NCI-H69 (cell line): Measurements from ENCODE around the gene GZMM.

Source experiments
- DNase-seq: peaks from one replicate; lab custom pipeline; 2025; lab: John Stamatoyannopoulos, UW

The GZMM gene

DNA sequence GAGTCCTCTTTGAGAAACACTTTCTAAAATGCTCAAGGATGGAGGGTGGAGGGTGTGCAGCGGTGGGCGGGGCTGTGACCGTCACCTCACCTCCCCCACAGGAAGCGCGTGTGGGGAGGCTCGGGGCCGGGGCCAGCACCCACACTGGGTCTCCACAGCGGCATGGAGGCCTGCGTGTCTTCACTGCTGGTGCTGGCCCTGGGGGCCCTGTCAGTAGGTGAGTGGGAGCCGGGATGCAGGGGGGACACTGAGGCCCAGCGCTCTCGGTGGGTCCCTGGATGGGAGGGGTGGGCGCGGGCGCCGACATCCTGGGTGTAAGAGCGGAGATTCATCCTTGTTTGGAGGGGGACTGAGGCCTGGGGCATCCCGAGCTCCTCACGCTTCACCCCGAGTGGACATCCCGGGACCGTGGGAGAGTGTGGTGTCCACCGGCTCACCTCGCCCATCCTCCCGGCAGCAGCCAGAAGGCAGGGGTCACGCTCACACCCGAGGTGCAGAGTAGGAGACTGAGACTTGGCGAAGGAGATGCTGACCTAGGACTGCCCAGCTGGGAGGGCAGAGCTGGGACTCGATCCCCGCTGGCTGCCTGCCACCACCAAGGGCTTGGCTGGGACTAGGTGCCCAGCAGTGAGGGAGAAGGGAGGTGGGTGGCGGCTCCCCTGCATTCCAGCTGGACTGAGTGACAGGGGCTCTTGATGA lies at the start of gene GZMM:
Gene GZMM (plus strand): TSS at position 144 of the 699 bp plus-strand sequence. CDS start 19 bp downstream, at position 163.
- DNase-seq = no peak

DNA sequence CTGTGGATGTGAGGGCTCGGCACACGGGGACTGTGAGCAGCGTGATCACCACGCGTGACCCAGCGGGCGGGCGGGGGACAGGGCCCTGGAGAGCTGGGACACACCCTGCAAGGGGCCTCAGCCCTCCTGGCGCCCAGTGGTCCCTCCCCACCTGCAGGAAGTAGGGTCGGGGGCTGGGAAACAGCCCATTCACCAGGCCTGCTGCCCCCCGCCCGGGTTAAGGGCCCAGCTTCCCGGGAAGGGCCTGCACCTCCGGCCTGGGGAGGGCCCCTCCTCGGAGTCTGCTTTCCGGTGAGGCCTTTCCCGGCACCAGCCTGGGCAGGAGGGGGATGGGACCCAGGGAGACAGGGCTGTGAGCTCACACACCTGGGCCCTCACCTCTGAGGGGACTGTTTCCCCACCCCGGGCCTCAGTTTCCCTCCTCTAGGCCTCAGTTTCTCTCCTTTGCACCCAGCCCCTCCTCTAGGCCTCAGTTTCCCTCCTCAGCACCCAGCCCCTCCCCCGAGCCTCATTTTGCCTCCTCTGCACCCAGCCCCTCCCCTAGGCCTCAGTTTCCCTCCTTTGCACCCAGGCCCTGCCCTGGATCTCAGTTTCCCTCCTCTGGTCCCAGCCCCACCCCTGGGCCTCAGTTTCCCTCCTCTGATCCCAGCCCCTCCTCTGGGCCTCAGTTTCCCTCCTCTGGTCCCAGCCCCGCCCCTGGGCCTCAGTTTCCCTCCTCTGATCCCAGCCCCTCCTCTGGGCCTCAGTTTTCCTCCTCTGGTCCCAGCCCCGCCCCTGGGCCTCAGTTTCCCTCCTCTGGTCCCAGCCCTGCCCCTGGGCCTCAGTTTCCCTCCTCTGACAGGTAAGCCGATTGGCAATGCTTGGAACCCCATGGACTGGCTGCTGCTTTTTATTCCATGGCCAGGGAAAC lies 49.4 kb upstream of the GZMM start:
- no peak for DNase-seq

DNA sequence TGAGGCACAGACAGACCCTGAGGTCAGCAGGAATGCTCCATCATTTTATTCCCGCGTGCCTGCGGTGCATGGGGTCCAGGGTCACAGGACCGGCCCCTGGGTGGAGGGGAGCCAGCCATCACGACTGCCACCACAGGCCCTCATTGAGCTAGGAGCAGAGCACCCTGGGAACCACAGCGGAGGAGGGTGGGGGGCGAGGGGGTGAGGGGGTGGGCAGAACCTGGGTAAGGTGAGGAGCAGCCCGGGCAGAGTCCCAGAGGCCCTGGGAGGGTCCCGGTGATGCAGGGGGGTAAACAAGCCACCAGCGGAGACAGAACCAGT lies 48.8 kb upstream of the GZMM start:
- DNase-seq = no peak

DNA sequence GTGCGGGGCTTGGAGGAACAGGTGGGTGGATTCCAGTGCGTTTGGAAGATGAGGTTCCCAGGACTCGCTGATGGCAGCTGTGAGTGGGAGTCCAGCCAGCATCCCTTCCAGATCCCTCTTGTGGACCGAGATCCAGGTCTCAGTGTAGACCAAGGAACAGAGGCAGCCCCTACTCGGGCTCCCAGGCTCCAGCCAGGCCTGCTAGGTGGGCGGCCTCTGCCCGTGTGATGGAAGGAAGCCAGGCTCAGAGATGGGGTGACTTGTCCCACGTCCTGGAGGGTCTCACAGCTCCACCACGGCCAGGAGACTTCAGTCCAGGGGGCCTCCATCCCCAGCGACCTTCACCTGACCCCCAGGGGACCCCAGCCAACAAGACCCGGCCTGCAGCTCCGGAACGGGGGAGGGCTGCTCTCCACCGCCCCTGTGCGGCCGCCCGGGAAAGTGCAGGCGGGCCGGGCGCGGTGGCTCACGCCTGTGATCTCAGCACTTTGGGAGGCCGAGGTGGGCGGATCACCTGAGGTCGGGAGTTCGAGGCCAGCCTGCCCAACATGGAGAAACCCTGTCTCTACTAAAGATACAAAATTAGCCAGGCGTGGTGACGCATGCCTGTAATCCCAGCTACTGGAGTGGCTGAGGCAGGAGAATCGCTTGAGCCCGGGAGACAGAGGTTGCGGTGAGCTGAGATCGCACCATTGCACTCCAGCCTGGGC lies 48.3 kb upstream of the GZMM start:
- DNase-seq = peak; percentile 66

DNA sequence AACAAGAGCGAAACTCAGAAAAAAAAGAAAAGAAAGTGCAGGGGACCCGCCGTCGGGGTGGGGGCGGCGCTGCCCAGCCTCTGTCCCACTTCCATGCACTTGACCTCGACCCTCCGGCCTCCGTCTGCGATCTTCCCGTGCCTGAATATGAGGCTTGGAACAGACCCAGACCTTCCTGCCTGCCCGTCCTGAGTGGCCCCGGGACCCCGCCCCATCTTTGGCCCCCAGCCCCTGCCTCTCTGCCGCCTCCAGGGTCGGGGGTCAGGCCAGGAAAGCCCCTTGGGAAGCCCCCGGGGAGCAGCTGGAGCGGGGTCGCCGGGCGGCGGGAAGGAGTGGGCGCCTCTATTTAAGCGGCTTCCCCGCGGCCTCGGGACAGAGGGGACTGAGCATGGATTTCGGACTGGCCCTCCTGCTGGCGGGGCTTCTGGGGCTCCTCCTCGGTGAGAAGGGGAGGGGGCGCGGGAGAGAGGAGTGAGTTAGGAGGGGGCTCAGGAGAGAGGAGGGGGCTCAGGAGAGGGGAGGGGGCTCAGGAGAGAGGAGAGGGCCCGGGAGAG lies 47.7 kb upstream of the GZMM start, which contains the start of gene MADCAM1:
Gene MADCAM1 (plus strand): TSS at position 375 of the 554 bp plus-strand sequence. CDS start 14 bp downstream, at position 389.
- no peak for DNase-seq

DNA sequence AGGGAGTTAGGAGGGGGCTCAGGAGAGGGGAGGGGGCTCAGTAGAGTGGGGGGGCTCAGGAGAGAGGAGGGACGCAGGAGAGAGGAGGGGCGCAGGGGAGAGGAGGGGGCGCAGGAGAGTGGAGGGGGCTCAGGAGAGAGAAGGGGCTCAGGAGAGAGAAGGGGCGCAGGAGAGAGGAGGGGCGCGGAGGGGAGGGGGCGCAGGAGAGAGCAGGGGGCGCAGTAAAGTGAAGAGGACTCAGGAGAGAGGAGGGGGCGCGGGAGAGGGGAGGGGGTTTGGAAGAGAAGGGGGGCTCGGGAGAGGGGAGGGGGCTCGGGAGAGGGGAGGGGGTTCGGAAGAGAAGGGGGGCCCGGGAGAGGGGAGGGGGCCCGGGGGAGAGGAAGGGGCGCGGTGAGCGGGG lies 46.9 kb upstream of the GZMM start:
- DNase-seq = no peak

DNA sequence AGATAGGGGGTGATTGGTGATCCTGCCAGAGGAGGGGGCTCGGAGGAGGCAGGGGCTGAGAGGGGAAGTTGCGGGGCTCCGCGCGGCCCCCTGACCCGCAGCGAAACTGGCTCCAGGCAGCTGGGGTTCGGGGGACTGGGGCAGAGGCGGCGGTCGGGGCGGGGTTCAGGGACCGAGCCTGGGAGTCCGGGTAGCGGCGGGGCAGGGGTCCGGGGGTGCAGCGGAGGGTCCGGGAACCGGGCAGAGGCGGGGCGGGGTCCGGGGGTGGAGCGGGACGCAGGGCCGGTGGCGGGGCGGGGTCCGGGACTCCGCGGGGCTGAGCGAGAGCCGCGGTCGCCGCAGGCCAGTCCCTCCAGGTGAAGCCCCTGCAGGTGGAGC lies 46.4 kb upstream of the GZMM start:
- no peak for DNase-seq

DNA sequence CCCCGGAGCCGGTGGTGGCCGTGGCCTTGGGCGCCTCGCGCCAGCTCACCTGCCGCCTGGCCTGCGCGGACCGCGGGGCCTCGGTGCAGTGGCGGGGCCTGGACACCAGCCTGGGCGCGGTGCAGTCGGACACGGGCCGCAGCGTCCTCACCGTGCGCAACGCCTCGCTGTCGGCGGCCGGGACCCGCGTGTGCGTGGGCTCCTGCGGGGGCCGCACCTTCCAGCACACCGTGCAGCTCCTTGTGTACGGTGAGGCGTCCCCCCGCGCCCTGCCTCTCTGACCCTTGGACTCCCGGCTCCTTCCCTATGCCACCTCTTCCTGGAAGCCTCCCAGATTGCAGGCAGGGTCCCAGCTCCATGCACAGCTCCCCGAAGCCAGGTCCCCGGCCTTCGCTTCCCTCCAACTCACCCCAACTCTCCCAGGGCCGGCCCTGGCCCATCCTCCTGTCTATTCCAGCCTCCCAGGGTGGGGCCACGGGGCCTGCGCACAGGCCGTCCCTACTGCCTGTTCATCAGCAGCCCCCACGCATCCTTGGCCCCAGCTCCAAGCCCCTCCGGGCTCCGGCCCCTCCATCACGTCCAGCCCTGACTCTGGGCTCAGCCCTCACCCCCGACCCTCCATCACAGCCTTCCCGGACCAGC lies 45.9 kb upstream of the GZMM start:
- no peak for DNase-seq

DNA sequence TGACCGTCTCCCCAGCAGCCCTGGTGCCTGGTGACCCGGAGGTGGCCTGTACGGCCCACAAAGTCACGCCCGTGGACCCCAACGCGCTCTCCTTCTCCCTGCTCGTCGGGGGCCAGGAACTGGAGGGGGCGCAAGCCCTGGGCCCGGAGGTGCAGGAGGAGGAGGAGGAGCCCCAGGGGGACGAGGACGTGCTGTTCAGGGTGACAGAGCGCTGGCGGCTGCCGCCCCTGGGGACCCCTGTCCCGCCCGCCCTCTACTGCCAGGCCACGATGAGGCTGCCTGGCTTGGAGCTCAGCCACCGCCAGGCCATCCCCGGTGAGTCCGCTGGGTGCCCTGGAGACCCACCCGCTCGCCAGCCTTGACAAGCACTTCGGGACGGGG lies 45.4 kb upstream of the GZMM start:
- no peak for DNase-seq

DNA sequence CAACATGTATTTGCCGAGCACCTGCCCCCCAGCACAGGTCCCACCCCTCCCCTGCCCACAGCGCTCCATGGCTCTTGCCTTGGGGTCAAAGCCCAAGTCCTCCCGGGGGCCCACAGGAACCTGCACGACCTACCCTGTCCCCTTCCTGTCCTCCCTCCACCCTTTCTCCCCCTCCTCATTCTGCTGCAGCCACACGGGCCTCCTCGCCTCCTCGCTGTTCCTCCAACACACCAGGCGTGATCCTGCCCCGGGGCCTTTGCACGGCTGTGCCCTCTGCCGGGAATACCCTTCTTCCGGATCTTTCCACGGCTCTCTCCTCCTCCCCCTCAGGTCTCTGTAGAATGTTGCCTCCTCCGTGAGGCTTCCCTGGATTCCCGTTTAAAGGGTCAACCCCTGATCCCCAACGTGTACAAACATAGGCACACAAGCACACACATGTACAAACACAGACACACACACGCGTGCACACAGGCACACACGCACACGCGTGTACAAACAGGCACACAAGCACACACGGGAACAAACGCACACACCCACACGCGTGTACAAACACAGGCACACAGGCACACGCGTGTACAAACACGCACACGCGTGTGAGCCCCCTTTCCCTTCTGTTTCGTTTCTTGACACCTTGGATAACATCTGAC lies 44.8 kb upstream of the GZMM start:
- DNase-seq = no peak

DNA sequence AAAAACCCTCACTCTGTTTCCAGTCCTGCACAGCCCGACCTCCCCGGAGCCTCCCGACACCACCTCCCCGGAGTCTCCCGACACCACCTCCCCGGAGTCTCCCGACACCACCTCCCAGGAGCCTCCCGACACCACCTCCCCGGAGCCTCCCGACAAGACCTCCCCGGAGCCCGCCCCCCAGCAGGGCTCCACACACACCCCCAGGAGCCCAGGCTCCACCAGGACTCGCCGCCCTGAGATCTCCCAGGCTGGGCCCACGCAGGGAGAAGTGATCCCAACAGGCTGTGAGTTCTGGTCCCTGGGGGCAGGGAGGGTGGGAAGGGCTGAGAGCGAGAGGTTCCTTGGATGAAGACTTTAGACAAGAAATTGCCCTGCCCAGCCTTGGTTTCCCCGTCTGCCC lies 42.2 kb upstream of the GZMM start:
- no peak for DNase-seq

DNA sequence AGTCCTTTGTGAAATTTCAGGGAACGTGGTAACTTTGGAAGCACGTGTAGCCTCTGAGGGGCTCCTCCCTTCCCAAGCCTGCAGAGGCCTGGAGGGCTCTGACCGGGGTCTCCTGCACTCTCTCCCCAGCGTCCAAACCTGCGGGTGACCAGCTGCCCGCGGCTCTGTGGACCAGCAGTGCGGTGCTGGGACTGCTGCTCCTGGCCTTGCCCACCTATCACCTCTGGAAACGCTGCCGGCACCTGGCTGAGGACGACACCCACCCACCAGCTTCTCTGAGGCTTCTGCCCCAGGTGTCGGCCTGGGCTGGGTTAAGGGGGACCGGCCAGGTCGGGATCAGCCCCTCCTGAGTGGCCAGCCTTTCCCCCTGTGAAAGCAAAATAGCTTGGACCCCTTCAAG lies 39.2 kb upstream of the GZMM start:
- no peak for DNase-seq

DNA sequence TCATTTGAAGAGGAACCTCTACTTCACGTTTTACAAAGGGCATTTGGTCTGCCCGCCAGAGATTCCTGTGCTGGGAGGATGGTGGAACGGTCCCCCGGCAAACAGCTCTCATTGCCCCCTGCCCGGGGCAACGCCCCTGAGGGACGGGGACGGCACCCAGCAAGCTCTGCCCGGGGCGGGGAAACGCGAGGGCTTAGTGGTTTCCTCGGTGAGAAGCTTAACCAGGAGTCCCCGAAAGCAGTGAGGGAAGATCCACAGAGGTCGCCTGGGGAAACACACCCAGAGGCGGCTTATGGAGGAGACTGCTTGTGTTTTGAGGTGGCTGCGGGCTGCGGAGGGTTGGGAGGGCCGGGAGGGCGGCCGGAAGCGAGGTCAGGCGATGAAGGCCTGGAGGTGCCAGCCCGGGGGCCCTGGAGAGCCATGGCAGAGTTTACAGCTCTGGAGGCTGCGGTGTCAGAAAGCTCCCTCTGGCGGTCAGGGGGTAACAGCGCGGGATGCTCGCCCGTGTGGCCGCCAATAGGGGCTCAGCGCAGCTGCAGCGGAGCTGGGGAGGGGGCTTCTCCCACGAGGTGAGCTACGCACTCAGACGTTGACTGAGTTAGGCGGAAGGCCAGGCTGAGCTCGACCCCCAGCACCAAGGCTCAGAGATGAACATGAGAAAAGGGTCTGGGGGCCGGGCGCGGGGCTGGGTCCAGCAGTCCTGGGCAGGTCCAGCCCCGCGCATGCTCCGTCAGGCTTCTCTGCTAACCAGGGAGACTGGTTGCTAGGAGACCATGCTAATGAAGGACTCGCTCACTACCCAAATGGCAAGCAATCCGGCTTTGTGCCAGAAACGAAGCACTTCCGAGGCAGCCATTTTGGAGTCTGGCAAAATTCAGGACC lies 37.2 kb upstream of the GZMM start:
- DNase-seq = peak; percentile 100

DNA sequence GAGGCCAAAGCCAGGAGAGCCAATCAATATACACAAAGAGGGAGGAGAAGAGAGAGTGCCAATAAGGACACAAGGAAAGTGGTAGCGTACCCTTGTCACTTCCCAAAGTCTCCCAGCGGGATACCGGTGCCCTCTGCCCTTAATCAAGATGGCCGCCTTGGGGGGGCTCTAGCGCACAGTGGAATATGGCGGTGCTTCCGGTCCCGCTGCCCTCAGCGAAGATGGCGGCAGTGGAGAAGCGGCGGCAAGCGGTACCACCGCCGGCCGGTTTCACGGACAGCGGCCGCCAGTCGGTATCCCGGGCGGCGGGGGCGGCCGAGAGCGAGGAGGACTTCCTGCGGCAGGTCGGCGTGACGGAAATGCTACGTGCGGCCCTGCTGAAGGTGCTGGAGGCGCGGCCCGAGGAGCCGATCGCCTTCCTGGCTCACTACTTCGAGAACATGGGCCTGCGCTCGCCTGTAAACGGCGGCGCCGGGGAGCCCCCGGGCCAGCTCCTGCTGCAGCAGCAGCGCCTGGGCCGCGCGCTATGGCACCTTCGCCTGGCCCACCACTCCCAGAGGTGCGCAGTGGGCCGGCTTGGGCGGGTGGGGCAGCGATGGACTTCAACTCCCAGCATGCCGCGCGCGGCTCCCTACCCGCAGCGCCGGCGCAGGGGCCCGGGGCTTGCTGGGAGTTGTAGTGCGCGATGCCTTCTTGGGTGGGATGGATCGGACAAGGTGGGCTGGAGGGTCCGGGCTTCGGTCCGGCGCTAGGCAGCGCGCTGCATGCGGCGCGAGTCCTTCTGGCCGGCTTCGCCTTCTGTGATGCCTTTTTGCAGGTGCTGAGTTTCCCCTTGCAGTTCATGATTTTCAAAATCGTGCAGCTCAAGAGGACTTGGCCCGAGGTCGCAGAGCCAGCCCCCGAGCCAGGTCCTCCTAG lies 36.3 kb upstream of the GZMM start, which contains the start of gene TPGS1:
Gene TPGS1 (plus strand): TSS at position 212 of the 918 bp plus-strand sequence. CDS start 10 bp downstream, at position 222.
- peak; percentile 90 for DNase-seq

DNA sequence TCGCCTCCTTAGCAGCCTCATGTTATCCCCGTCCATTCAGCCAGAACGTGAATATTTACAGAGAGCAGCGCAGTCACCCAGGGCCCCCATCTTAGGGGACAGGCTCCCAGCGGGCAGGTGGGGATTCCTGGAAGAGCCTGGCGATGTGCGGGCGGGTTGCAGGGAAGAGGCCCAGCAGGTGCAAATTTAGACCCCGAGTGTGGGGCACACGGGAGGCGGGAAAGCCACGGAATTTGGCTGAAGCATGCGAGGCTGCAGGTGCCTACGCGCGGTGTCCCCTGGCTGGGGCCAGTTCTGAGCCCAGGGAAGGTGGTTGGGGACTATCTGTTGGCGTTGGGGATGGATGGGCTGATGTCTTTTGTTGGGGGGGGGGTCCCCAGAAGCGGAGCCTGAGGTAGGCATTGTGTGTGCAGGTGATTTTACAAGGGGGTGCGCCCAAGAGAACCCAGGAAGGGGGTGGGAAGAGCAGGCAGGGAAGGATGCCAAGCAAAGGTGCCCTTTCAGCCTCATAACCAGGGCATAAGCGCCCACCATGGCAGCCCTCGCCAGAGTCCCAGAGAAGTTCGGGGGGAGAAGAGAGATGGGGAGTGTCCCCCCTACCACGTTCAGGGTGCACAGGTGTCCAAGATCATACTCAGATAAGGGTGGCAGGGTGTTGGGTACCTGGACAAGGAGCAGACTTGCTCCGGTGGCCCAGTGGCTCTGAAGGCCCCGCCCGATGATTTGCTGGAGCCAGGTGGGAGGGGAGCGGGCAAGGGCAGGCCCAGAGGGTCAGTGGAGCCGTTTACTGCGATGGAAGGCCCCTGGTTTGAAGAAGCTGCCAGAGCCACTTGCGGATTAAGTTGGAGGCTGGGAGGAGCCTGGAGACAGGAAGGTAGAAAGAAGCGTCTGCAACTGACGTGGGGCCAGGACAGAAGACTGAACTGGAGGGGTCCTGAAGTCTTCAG lies 35.4 kb upstream of the GZMM start:
- DNase-seq = peak; percentile 59

DNA sequence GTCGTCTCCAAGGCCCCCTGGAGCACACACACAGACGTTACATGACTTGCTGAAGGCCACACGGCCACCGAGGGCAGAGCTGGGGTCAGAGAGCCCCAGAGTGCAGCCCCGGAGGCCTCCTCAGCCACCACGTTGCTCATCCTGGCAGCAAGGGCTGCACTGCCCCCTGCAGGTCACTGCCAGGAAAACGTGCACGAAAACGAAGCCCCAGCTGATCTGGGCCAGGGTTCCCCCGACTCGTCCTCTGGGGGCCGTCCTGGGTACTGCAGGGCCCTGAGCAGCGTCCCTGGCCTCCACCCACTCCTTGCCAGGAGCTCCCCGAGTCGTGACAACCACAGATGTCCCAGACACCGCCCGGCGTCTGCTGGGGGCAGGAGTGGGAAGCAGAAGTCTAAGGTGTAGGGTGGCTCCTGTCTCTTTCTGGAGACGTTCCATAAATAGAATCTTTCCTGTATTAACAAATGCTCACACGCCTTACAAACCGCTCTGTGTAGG lies 33.2 kb upstream of the GZMM start:
- DNase-seq = peak; percentile 92

DNA sequence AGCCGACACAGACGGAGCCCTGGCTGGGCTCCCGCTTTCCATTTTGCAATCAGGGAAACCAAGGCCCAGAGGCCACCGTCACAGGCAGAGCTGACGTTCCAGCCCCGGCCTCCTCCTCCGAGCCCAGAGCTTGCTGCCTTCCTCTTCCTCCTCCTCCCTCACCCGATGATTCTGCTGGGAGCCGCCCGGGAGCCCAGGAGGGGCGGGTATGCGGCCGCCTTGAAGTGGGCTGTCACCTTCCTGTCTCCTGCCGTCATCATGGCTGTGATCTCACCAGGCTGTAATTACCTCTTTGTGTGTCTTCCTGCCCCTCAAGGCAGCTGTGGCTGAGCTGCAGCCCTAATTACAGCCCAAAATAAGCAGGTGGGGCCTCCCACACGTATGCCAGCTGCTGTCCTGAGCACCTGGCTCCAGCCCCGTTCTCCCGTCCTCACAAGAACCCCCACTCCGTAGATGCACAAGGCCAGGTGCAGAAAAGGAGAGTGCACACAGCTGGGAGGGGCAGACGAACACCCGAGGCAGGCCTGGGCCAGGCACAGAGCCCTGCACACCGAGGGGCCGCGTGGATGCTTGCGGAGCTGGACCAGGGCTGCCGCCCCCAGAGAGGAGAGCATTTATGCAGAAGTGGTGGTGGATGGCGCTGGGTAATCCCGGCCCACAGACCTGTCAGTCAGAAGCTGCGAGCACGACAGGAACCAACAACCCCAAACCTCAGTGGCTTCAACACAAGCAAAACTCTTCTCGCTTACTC lies 32.6 kb upstream of the GZMM start:
- DNase-seq = peak; percentile 100
